ENCODE data around the gene MED7. TPM values are rescaled to one million over a fixed set of nuclear protein-coding genes. Genes with fewer than 3 reads are reported as not detected.

Gene MED7
- total and polyA plus RNA-seq, 10 of the 15 experiments (the other 5 are each of a cell fraction or from before 2014, with no cell fraction given), result 9.3 to 47.7 (median 22.7) TPM

GRCh38 chr5:157162919-157163510, 20.4 kb upstream of the MED7 start:
- Histone ChIP-seq H3K79me2 (ENCODE audit: control insufficient read depth, insufficient read depth, low read length) (no peaks in the 10 kb centered on the region), H4K20me1 (ENCODE audit: control insufficient read depth, insufficient read depth) (no peaks in the 10 kb centered on the region), H3K9ac (ENCODE audit: control insufficient read depth, insufficient read depth, low read length) (no peak overlapping the region), H3K4me3 (no peak overlapping the region), H3K4me2 (ENCODE audit: control insufficient read depth, insufficient read depth) (no peak overlapping the region), H3K9me3 (replicated peaks; ENCODE audit: control insufficient read depth, insufficient read depth, low read length) (no peaks in the 10 kb centered on the region), H2AFZ (ENCODE audit: control insufficient read depth, low read depth, low read length) (no peak overlapping the region), H3K36me3 (ENCODE audit: control insufficient read depth in 2 of 2, insufficient read depth in 2 of 2, low read length in 1 of 2) (no peaks in the 10 kb centered on the region), H3K27me3 (replicated peaks in 1 of 2; ENCODE audit: control insufficient read depth in 2 of 2, insufficient read depth in 2 of 2, low read length in 1 of 2) (no peaks in the 10 kb centered on the region; a peak in 1 of 4 replicates), H3K4me1 (ENCODE audit: control insufficient read depth, insufficient read depth, low read length) (peaks cover 6% of the 10 kb centered on the region), H3K27ac (ENCODE audit: control insufficient read depth, insufficient read depth) (no peak overlapping the region)
- CTCF ChIA-PET, result interaction anchor here (0.6 to 1.1 kb wide), 3 partner anchors 14 to 91 kb away, joined by 3 to 5 read pairs (median 5); no protein-coding TSS in a partner anchor
- BruUV-seq (replicated peaks), result no TSS peak
- SMC1A ChIA-PET (ENCODE audit: uncharacterized antibody, unreplicated experiment), result interaction anchor here (1.9 to 2.5 kb wide), 2 partner anchors 9 to 14 kb away, joined by 7 to 12 read pairs; no protein-coding TSS in a partner anchor
- RAD21 ChIA-PET (ENCODE audit: unreplicated experiment), result interaction anchor here (0.7 kb wide), 2 partner anchors 90 to 100 kb away, joined by 3 read pairs; no protein-coding TSS in a partner anchor
- TF ChIP-seq SP1 (IDR thresholded peaks at IDR 0.05; ENCODE audit: low read depth, low read length) (no peak), E4F1 (IDR thresholded peaks at IDR 0.05; ENCODE audit: borderline replicate concordance, partially characterized antibody) (no peak), IKZF1 (conservative IDR thresholded peaks at IDR 0.05) (no peak), ATF2 (IDR thresholded peaks at IDR 0.05; ENCODE audit: low read length) (no peak), SUZ12 (IDR thresholded peaks at IDR 0.05; ENCODE audit: unreplicated experiment) (no peak)
- 94% methylated on average over 12 of the region's 12 CpGs for WGBS (ENCODE audit: insufficient coverage, insufficient replicate concordance, low lambda C conversion rate, missing lambda C conversion rate)
- POLR2A ChIA-PET, result no interaction called here
- ATAC-seq, result no peak
- no peak for DNase-seq (ENCODE audit: low read depth, low spot score)
- no peak for FAIRE-seq
- in situ Hi-C loops (cut with MboI) (no loop called here), intact Hi-C loops (cut with micrococcal nuclease; ENCODE audit: unreplicated experiment) (no loop called here)

Measured in GM12878 (cell line).